HG03039 (cell line): ENCODE data around the gene ORM2.
"Not testable (repeated sequence)": the region's sequence is repeated elsewhere in the genome, so short reads cannot be mapped to it uniquely, and the experiment has no call there.

Experiments
- ATAC-seq: cut with Tn5 transposase; IDR thresholded peaks from one replicate; pipeline ENCODE4 v1.9.1; 2021; ENCODE audit warnings: mild to moderate bottlenecking, moderate library complexity; ENCODE audit not compliant: unreplicated experiment

ORM2 gene

DNA sequence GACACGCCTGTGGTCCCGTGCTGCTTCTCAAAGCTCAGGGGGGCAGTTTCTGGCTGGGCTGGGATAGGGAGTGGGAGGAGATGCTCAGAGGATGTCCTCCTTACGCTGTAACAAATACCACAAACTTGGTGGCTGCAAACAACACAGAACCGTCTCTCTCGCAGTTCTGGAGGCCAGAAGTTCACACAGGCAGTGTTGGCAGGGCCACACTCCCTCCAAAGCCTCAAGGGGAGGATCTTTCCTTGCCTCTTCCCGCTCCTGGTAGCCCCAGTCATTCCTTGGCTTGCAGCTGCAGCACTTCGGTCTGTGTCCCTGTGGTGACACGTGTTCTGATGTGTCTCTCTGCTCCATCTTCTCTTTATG lies 17.2 kb upstream of the ORM2 start:
- ATAC-seq = no peak

- no peak for ATAC-seq
These were observed 16.5 kb upstream of the ORM2 start for GRCh38 chr9:114313186-114313585.

- no peak for ATAC-seq
These were observed 15.3 kb upstream of the ORM2 start for GRCh38 chr9:114314256-114314867.

GRCh38 chr9:114314881-114315722 lies 14.6 kb upstream of the ORM2 start:
- ATAC-seq = no peak

- ATAC-seq = no peak
These were observed 13.8 kb upstream of the ORM2 start for GRCh38 chr9:114315723-114316363.

DNA sequence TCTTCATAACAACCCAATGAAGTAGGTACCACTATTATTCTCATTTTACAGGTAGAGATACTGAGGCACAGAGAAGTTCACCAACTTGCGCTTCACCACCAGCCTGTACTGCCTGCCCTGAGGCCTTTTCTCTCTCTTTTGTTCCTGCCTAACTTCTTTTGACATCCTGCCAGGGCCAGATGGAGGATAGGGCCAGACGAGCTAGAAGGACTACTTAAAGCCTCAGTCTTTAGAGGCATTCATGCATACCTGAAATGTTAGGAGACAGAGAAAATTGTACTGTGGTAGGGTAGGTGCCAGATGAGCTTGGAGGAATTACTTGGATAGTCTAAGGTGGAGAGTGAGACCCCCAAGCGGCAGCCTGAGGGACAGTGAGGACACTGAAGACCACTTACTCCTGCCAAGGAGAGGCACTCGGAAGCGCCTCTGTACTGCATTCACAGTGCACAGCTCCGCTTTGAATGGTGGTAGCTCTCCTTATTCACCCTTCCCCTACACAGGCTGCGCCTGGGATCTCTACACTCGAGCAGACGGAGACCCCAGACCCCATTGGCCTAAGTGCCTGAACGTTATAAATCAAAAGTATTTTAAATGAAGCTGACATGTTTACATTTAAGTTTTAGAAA lies 13.0 kb upstream of the ORM2 start:
- ATAC-seq = no peak

DNA sequence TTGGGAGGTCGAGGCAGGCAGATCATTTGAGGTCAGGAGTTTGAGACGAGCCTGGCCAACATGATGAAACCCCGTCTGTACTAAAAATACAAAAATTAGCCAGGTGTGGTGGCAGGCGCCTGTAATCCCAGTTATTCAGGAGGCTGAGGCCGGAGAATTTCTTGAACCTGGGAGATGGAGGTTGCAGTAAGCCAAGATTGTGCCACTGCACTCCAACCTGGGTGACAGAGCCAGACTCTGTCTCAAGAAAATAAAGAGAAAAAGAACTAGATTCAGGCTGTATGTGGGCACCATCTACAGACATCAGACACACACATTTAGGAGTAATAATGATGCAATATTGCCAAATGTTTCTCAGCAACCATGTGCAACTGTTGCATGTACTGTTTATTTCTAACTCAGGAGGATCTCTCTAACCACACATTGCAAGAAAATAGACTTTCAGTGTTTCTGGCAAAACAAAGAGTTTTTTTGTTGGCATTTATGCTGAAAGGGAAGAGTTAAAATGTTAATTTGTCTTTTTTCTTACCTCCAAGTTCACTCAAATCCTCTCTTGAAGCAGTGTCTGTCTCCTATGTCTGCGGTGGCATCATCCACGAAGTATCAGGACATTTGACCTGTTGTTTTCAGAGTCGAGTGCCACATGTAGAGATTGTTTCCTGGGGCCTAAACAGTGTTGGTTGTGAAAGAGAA lies 11.9 kb upstream of the ORM2 start:
- no peak for ATAC-seq

DNA sequence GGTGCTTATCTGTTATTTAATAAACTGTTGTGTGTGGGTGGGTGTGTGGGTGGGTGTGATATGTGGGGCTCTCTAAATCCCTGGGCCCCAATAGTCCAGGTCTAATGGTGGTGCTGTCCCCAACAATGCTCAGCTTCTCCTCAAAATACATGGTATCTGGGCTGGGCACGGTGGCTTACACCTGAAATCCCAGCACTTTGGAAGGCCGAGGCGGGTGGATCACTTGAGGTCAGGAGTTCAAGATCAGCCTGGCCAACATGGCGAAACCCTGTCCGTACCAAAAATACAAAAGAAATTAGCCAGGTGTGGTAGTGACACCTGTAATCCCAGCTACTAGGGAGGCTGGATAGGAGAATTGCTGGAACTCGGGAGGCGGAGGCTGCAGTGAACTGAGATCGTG lies 11.3 kb upstream of the ORM2 start:
- ATAC-seq = no peak

DNA sequence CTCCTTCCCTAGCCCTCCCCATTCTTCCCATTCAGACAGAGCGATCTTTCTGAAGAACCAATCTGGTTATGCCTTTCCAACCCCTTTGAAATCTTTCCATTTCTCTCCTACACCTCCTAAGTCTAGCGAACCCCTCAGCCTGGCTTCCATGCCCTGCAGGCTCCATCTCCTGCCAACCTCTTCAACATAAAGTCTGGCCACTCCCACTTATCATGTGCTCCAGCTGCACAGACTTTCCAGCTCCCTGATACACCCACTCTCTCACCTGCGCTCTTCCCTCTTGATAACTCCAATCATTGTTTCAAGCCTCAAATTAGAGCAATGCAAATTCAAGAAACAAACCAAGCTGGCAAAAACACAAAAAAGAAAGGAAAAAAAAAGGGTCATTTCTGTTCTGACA lies 10.5 kb upstream of the ORM2 start:
- no peak for ATAC-seq

- ATAC-seq = not testable (repeated sequence)
These were observed 9.0 kb upstream of the ORM2 start for GRCh38 chr9:114320710-114321109.

GRCh38 chr9:114321759-114322158 lies 7.9 kb upstream of the ORM2 start:
- ATAC-seq = no peak

- ATAC-seq = not testable (repeated sequence)
These were observed 7.4 kb upstream of the ORM2 start for GRCh38 chr9:114322160-114322818.

DNA sequence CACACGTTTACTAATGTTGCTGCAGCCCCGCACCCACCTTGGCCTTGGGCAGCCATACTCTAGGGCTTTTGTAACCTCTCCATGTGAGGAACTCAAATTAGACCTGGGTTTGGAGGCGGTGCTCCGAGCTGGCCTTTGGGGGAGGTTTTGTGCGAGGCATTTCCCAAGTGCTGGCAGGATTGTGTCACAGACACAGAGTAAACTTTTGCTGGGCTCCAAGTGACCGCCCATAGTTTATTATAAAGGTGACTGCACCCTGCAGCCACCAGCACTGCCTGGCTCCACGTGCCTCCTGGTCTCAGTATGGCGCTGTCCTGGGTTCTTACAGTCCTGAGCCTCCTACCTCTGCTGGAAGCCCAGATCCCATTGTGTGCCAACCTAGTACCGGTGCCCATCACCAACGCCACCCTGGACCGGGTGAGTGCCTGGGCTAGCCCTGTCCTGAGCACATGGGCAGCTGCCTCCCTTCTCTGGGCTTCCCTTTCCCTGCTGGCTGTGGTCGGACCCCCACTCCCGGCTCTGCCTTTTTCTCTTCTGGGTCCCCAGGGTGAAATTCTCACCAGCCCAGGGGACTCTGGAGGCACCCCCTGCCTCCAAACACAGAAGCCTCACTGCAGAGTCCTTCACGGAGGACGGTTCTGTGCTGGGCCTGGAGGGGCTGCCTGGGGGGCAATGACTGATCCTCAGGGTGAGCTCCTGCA lies 6.7 kb upstream of the ORM2 start, which contains the start of gene ORM1:
TSS of gene ORM1 (plus strand) at position 268 of the 701 bp plus-strand sequence. CDS start at position 304, 36 bp downstream.
- not testable (repeated sequence) for ATAC-seq

GRCh38 chr9:114323849-114324248 lies 5.8 kb upstream of the ORM2 start:
- ATAC-seq = not testable (repeated sequence)

- ATAC-seq = no peak
These were observed 5.2 kb upstream of the ORM2 start for GRCh38 chr9:114324492-114324891.

GRCh38 chr9:114324965-114325364 lies 4.7 kb upstream of the ORM2 start:
- ATAC-seq = not testable (repeated sequence)

DNA sequence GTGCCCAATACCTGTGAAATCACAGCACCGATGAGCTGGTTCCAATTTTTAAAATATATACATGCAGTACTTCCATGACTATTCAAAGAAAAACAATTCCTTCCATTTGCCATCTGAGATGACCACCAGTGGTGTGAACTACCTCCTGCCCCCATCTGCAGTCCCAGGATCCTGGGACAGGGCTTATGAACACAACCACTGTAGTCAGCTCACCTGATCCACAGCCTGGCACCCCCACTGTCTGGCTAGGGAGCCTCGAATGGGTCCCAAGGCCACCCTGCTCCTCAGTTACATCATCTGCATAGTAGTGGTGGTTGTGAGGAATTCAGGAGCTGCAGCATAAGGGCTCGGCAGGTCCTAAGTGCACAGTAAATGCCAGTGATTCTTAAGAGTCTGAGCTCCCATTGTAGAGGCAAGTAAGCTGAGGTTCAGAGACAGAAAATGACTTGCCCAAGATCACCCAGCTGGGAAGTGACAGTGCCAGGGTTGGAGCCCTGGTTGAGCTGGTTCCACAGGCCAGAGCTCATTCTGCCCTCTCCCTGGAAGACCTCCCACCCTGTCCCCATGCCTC lies 3.9 kb upstream of the ORM2 start:
- ATAC-seq = not testable (repeated sequence)

GRCh38 chr9:114327749-114328148 lies 1.9 kb upstream of the ORM2 start:
- ATAC-seq = no peak

- not testable (repeated sequence) for ATAC-seq
These were observed 1.3 kb upstream of the ORM2 start for GRCh38 chr9:114328357-114328820.
